ENCODE results near the gene FGFBP2.

DNA sequence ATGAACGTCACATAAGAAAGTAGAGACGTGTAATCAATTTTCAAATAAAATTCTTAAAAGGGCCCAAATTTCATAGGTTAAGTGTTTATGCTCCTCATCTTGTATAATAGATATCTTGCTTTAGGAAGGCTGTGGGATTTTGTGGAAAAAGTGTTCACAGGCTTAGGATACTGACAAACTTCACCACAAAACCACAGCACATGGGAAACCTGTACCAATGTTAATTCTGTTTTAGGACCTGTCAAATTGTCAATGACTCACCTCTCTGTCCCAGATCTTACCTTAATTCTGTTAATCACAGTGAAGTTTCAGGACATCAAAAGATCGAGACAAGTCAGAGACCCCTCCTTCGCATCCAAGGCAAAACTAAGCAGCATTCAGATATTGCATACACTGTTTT is 48.7 kb downstream of the FGFBP2 start:
- TF ChIP-seq, protein P1, sequence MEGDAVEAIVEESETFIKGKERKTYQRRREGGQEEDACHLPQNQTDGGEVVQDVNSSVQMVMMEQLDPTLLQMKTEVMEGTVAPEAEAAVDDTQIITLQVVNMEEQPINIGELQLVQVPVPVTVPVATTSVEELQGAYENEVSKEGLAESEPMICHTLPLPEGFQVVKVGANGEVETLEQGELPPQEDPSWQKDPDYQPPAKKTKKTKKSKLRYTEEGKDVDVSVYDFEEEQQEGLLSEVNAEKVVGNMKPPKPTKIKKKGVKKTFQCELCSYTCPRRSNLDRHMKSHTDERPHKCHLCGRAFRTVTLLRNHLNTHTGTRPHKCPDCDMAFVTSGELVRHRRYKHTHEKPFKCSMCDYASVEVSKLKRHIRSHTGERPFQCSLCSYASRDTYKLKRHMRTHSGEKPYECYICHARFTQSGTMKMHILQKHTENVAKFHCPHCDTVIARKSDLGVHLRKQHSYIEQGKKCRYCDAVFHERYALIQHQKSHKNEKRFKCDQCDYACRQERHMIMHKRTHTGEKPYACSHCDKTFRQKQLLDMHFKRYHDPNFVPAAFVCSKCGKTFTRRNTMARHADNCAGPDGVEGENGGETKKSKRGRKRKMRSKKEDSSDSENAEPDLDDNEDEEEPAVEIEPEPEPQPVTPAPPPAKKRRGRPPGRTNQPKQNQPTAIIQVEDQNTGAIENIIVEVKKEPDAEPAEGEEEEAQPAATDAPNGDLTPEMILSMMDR (conservative IDR thresholded peaks at IDR 0.05 in 1 of 2, IDR thresholded peaks at IDR 0.05 in 1 of 2; ENCODE audit: extremely low read depth in 1 of 2, insufficient read depth in 1 of 2, low read depth in 1 of 2, low read length in 2 of 2) = no peak
- TF ChIP-seq EZH2 (IDR thresholded peaks at IDR 0.05; ENCODE audit: borderline replicate concordance, low read length) = no peak

All from mammary epithelial cell (primary cell).